K562 (cell line): ENCODE data around the gene KMT2E. TPM values are rescaled to one million over a fixed set of nuclear protein-coding genes. Genes with fewer than 3 reads are reported as not detected.

Experiments used
- ATF1 ChIP-seq, 2 experiments: fragments of 450-650 bp in 1 of 2; IDR thresholded peaks; 2 replicates each; pipeline ENCODE4 v1.6.1; 2016; ENCODE audit warnings: missing compliant biosample characterization in 1 of 2, missing genetic modification characterization in 1 of 2
- BRD9 ChIP-seq: fragments of 450-650 bp; IDR thresholded peaks from 2 replicates; pipeline ENCODE4 v1.6.1; 2018; ENCODE audit warnings: low read depth; ENCODE audit not compliant: partially characterized antibody
- CAMTA2 ChIP-seq: fragments of 250-450 bp; sonication (Bioruptor Pico); conservative IDR thresholded peaks from 2 replicates; pipeline ENCODE4 v1.5.1; 2022
- CEBPG ChIP-seq, 3 experiments: fragments of 200-800 bp in 1 of 3; sonication (Bioruptor generic) in 1 of 3; sonication (generic) in 1 of 3; formaldehyde crosslinking in 1 of 3; IDR thresholded peaks in 2 of 3; conservative IDR thresholded peaks in 1 of 3; 2 replicates each; pipeline versions ENCODE4 v1.6.1 to v1.8.0; 2016 to 2022; ENCODE audit warnings: missing compliant biosample characterization in 2 of 3, missing genetic modification characterization in 2 of 3, mild to moderate bottlenecking in 1 of 3, missing genetic modification reagents in 1 of 3
- FOXJ3 ChIP-seq: sonication (generic); formaldehyde crosslinking; IDR thresholded peaks from 2 replicates; pipeline ENCODE4 v1.4.0; 2020; ENCODE audit warnings: mild to moderate bottlenecking, missing genetic modification reagents
- GABPB1 ChIP-seq: sonication (generic); formaldehyde crosslinking; IDR thresholded peaks from 2 replicates; pipeline ENCODE4 v1.8.0; 2022; ENCODE audit warnings: mild to moderate bottlenecking, missing genetic modification reagents
- KAT8 ChIP-seq: fragments of 450-650 bp; IDR thresholded peaks from 2 replicates; pipeline ENCODE4 v1.6.1; 2016; ENCODE audit warnings: low read depth, mild to moderate bottlenecking
- MCM5 ChIP-seq: fragments of 450-650 bp; IDR thresholded peaks from 2 replicates; pipeline ENCODE4 v1.6.1; 2016; ENCODE audit warnings: low read depth
- NR4A1 ChIP-seq, 2 experiments: fragments of 250-450 bp in 1 of 2; fragments of 450-650 bp in 1 of 2; sonication (Bioruptor Pico) in 1 of 2; IDR thresholded peaks; 2 replicates each; pipeline versions ENCODE4 v1.4.0 to v1.6.1; 2016 to 2020; ENCODE audit warnings: mild to moderate bottlenecking in 2 of 2, missing compliant biosample characterization in 1 of 2, missing genetic modification characterization in 1 of 2, moderate library complexity in 1 of 2
- PCBP1 ChIP-seq: fragments of 200-400 bp; formaldehyde crosslinking; IDR thresholded peaks from 2 replicates; pipeline ENCODE4 v1.6.1; 2018; ENCODE audit warnings: mild to moderate bottlenecking, low read depth, low read length; ENCODE audit not compliant: poor library complexity, severe bottlenecking
- PML ChIP-seq: IDR thresholded peaks from 2 replicates; pipeline ENCODE4 v1.6.1; 2012; ENCODE audit warnings: low read length, inconsistent platforms
- POLR2H ChIP-seq: IDR thresholded peaks from 2 replicates; pipeline ENCODE4 v1.6.1; 2016; ENCODE audit warnings: missing genetic modification characterization, low read depth, mild to moderate bottlenecking, control low read depth, missing compliant biosample characterization, moderate library complexity
- PTBP1 ChIP-seq: fragments of 200-400 bp; formaldehyde crosslinking; IDR thresholded peaks from 2 replicates; pipeline ENCODE4 v1.6.1; 2017; ENCODE audit warnings: low read depth, low read length
- TCFL5 ChIP-seq: fragments of 250-450 bp; sonication (Bioruptor Pico); conservative IDR thresholded peaks from 2 replicates; pipeline ENCODE4 v1.6.1; 2021; ENCODE audit warnings: mild to moderate bottlenecking, moderate library complexity, matching md5 sums
- TFAM ChIP-seq: fragments of 250-450 bp; sonication (Bioruptor Pico); conservative IDR thresholded peaks from 2 replicates; pipeline ENCODE4 v1.5.0; 2021; ENCODE audit warnings: mild to moderate bottlenecking, moderate library complexity
- TSC22D4 ChIP-seq: fragments of 450-650 bp; IDR thresholded peaks from 2 replicates; pipeline ENCODE4 v1.6.1; 2016; ENCODE audit warnings: missing genetic modification characterization, missing biosample characterization, control low read depth
- ZNF3 ChIP-seq: fragments of 250-450 bp; sonication (Bioruptor Pico); IDR thresholded peaks from 2 replicates; pipeline ENCODE4 v1.5.0; 2021; ENCODE audit warnings: mild to moderate bottlenecking, moderate library complexity
- polyA plus RNA-seq, 8 experiments: library from polyadenylated mRNA; depleted of rRNA in 4 of 8; stranded (reverse) in 5 of 8; unstranded in 3 of 8; fragments of >200 nt; fragmentation: Nextera tagmentation in 2 of 8; fragmentation: Illumina TruSeq in 1 of 8; extraction: Ambion mirVana in 2 of 8; extraction: Trizol in 1 of 8; gene quantifications; 2 replicates each; pipeline versions ENCODE4 v1.2.1 to v1.2.3, GENCODE V29; 2011 to 2014; ENCODE audit warnings: inconsistent platforms in 1 of 8, missing spikeins in 1 of 8
- total RNA-seq, 7 experiments: library from RNA; depleted of rRNA in 6 of 7; stranded (reverse); fragments of >200 nt in 6 of 7; fragmentation: Illumina TruSeq in 2 of 7; extraction: Trizol in 2 of 7; gene quantifications; 2 replicates each; pipeline versions ENCODE4 v1.2.1 to v1.2.3, GENCODE V29; 2011 to 2021; ENCODE audit warnings: low replicate concordance in 1 of 7
- TF ChIP-seq, protein P1 (sequence below), 3 experiments: IDR thresholded peaks in 2 of 3; conservative IDR thresholded peaks in 1 of 3; 2 replicates each; pipeline ENCODE4 v1.5.1; 2011 to 2012; ENCODE audit warnings: low read length in 3 of 3, mild to moderate bottlenecking in 3 of 3, control low read depth in 2 of 3, improper control_type of control experiment in 1 of 3, inconsistent platforms in 1 of 3, low read depth in 1 of 3, mixed read lengths in 1 of 3, moderate library complexity in 1 of 3; ENCODE audit not compliant: insufficient read depth in 2 of 3
- TF ChIP-seq, protein P2 (sequence below): fragments of 450-650 bp; formaldehyde crosslinking; IDR thresholded peaks from 2 replicates; pipeline ENCODE4 v1.4.0; 2020; ENCODE audit warnings: mild to moderate bottlenecking, moderate library complexity
- TF ChIP-seq, protein P3 (sequence below), 3 experiments: fragments of 200-800 bp in 1 of 3; fragments of 250-450 bp in 1 of 3; fragments of 450-650 bp in 1 of 3; sonication (Bioruptor Pico) in 1 of 3; sonication (Bioruptor generic) in 1 of 3; formaldehyde crosslinking in 1 of 3; IDR thresholded peaks; 2 replicates each; pipeline versions ENCODE4 v1.6.1 to v1.8.0; 2016 to 2022; ENCODE audit warnings: mild to moderate bottlenecking in 2 of 3, missing genetic modification characterization in 2 of 3, missing compliant biosample characterization in 1 of 3, moderate library complexity in 1 of 3
- TF ChIP-seq, protein P4 (sequence below), 2 experiments: fragments of 250-450 bp in 1 of 2; fragments of 450-650 bp in 1 of 2; sonication (Bioruptor Pico) in 1 of 2; IDR thresholded peaks; 2 replicates each; pipeline versions ENCODE4 v1.6.1 to v1.8.0; 2016 to 2021; ENCODE audit warnings: mild to moderate bottlenecking in 2 of 2, moderate library complexity in 2 of 2, missing compliant biosample characterization in 1 of 2, missing genetic modification characterization in 1 of 2

KMT2E gene
- total and polyA plus RNA-seq, 9 of the 15 experiments (the other 6 are each of a cell fraction or from before 2014, with no cell fraction given) = 8.9 to 55.3 (median 38.1) TPM

DNA sequence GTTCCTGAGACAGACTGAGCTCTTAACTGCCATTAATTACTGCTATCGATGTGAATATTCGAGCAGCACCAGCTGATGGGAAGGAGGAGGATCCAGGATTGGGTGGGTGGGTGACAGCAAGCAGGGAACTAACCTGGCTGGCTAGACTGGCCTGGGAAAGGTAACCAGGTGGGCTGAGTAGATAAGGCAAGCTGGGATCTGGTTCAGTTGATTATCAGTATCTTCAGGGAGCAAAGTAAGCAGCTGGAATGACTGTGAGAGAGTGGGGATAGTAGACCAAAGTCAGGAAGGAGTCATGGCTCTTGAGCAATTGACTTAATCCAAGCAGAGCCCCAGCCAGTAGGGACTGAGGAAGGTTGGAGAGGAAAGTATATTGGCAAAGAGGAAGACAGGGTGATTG is 46.9 kb upstream of the KMT2E start (continued):
- TF ChIP-seq, protein P1, sequence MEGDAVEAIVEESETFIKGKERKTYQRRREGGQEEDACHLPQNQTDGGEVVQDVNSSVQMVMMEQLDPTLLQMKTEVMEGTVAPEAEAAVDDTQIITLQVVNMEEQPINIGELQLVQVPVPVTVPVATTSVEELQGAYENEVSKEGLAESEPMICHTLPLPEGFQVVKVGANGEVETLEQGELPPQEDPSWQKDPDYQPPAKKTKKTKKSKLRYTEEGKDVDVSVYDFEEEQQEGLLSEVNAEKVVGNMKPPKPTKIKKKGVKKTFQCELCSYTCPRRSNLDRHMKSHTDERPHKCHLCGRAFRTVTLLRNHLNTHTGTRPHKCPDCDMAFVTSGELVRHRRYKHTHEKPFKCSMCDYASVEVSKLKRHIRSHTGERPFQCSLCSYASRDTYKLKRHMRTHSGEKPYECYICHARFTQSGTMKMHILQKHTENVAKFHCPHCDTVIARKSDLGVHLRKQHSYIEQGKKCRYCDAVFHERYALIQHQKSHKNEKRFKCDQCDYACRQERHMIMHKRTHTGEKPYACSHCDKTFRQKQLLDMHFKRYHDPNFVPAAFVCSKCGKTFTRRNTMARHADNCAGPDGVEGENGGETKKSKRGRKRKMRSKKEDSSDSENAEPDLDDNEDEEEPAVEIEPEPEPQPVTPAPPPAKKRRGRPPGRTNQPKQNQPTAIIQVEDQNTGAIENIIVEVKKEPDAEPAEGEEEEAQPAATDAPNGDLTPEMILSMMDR (IDR thresholded peaks at IDR 0.05 in 2 of 3, conservative IDR thresholded peaks at IDR 0.05 in 1 of 3; ENCODE audit: insufficient read depth in 2 of 3, low read depth in 1 of 3, low read length in 3 of 3) = no peak
- TF ChIP-seq ATF1 (CRISPR knock-in tag; IDR thresholded peaks at IDR 0.05) (no peak), ATF1 (tag; IDR thresholded peaks at IDR 0.05) (no peak), MCM5 (no peak), POLR2H (tag) (no peak), TFAM (CRISPR knock-in tag) (no peak), ZNF3 (CRISPR knock-in tag) (no peak), GABPB1 (CRISPR knock-in tag) (no peak), KAT8 (no peak), FOXJ3 (CRISPR knock-in tag) (no peak), CAMTA2 (CRISPR knock-in tag) (no peak), TSC22D4 (tag) (no peak), PML (peak; percentile 94), BRD9 (no peak), TCFL5 (CRISPR knock-in tag) (no peak), CEBPG (CRISPR knock-in tag; IDR thresholded peaks at IDR 0.05) (no peak), CEBPG (tag; conservative IDR thresholded peaks at IDR 0.05 in 1 of 2, IDR thresholded peaks at IDR 0.05 in 1 of 2) (peak in 1 of 2 experiments; percentile 63; a peak in 2 of 4 replicates), PCBP1 (no peak), PTBP1 (no peak), NR4A1 (CRISPR knock-in tag; IDR thresholded peaks at IDR 0.05) (no peak), NR4A1 (tag; IDR thresholded peaks at IDR 0.05) (no peak)
- TF ChIP-seq, protein P2, sequence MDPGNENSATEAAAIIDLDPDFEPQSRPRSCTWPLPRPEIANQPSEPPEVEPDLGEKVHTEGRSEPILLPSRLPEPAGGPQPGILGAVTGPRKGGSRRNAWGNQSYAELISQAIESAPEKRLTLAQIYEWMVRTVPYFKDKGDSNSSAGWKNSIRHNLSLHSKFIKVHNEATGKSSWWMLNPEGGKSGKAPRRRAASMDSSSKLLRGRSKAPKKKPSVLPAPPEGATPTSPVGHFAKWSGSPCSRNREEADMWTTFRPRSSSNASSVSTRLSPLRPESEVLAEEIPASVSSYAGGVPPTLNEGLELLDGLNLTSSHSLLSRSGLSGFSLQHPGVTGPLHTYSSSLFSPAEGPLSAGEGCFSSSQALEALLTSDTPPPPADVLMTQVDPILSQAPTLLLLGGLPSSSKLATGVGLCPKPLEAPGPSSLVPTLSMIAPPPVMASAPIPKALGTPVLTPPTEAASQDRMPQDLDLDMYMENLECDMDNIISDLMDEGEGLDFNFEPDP (CRISPR knock-in tag) = no peak
- TF ChIP-seq, protein P3, sequence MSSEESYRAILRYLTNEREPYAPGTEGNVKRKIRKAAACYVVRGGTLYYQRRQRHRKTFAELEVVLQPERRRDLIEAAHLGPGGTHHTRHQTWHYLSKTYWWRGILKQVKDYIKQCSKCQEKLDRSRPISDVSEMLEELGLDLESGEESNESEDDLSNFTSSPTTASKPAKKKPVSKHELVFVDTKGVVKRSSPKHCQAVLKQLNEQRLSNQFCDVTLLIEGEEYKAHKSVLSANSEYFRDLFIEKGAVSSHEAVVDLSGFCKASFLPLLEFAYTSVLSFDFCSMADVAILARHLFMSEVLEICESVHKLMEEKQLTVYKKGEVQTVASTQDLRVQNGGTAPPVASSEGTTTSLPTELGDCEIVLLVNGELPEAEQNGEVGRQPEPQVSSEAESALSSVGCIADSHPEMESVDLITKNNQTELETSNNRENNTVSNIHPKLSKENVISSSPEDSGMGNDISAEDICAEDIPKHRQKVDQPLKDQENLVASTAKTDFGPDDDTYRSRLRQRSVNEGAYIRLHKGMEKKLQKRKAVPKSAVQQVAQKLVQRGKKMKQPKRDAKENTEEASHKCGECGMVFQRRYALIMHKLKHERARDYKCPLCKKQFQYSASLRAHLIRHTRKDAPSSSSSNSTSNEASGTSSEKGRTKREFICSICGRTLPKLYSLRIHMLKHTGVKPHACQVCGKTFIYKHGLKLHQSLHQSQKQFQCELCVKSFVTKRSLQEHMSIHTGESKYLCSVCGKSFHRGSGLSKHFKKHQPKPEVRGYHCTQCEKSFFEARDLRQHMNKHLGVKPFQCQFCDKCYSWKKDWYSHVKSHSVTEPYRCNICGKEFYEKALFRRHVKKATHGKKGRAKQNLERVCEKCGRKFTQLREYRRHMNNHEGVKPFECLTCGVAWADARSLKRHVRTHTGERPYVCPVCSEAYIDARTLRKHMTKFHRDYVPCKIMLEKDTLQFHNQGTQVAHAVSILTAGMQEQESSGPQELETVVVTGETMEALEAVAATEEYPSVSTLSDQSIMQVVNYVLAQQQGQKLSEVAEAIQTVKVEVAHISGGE (CRISPR knock-in tag; IDR thresholded peaks at IDR 0.05) = no peak
- TF ChIP-seq, protein P4, sequence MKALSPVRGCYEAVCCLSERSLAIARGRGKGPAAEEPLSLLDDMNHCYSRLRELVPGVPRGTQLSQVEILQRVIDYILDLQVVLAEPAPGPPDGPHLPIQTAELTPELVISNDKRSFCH (CRISPR knock-in tag; IDR thresholded peaks at IDR 0.05) = no peak
- TF ChIP-seq, protein P4 (tag; IDR thresholded peaks at IDR 0.05) = no peak
